ENCODE results near the gene ZNF750.

DNA sequence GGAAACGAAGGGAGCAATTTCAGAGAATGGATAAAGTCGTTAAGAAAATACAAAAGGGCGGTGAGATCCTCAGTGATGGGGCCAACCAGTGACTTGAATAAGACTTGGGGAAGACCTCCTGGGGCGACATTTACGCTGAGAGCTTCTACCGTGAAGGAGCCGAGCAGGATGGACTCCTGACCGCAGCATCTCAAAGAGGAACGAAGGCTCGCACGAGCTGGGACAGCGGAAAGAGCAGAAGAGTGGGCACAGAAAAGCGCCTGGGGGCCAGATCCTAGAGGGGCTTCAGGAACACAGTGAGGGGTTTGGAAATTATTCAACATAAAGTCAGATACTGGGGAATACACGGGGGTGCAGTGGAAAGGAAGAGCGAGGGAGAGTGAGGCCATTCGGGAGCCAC lies 17.5 kb downstream of the ZNF750 start:
- TF ChIP-seq SIN3A (IDR thresholded peaks at IDR 0.05; ENCODE audit: borderline replicate concordance, insufficient read depth, low read length) (no peak), TAF1 (IDR thresholded peaks at IDR 0.05; ENCODE audit: borderline replicate concordance, insufficient read depth, low read length) (no peak)
- TF ChIP-seq, protein P1, sequence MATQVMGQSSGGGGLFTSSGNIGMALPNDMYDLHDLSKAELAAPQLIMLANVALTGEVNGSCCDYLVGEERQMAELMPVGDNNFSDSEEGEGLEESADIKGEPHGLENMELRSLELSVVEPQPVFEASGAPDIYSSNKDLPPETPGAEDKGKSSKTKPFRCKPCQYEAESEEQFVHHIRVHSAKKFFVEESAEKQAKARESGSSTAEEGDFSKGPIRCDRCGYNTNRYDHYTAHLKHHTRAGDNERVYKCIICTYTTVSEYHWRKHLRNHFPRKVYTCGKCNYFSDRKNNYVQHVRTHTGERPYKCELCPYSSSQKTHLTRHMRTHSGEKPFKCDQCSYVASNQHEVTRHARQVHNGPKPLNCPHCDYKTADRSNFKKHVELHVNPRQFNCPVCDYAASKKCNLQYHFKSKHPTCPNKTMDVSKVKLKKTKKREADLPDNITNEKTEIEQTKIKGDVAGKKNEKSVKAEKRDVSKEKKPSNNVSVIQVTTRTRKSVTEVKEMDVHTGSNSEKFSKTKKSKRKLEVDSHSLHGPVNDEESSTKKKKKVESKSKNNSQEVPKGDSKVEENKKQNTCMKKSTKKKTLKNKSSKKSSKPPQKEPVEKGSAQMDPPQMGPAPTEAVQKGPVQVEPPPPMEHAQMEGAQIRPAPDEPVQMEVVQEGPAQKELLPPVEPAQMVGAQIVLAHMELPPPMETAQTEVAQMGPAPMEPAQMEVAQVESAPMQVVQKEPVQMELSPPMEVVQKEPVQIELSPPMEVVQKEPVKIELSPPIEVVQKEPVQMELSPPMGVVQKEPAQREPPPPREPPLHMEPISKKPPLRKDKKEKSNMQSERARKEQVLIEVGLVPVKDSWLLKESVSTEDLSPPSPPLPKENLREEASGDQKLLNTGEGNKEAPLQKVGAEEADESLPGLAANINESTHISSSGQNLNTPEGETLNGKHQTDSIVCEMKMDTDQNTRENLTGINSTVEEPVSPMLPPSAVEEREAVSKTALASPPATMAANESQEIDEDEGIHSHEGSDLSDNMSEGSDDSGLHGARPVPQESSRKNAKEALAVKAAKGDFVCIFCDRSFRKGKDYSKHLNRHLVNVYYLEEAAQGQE (IDR thresholded peaks at IDR 0.05; ENCODE audit: insufficient read depth in 1 of 2, low read depth in 2 of 2, low read length in 2 of 2), result no peak
